Measurements from ENCODE around the gene DEPP1.

Gene DEPP1

GRCh38 chr10:44988957-44989585 lies 10.5 kb upstream of the DEPP1 start:
- no peak for TF ChIP-seq CTCF (conservative IDR thresholded peaks at IDR 0.05; ENCODE audit: low read depth, low read length)
- no peak overlapping the region for H3K9ac ChIP-seq
- no peak overlapping the region for H3K27ac ChIP-seq
- peaks cover 6% of the 10 kb centered on the region; the same call in 1 of the 2 replicates for H3K36me3 ChIP-seq (ENCODE audit: insufficient read depth)
- no peak overlapping the region for H3K4me2 ChIP-seq
- H3K79me2 ChIP-seq (ENCODE audit: insufficient read depth, low read depth): no peaks in the 10 kb centered on the region
- peaks cover 56% of the 10 kb centered on the region for H3K4me1 ChIP-seq (ENCODE audit: low read depth, poor library complexity, severe bottlenecking)
- no peak overlapping the region for H3K4me3 ChIP-seq (IDR thresholded peaks at IDR 0.05; ENCODE audit: insufficient read depth, low read depth, low read length)
- no peaks in the 10 kb centered on the region for H4K20me1 ChIP-seq (ENCODE audit: insufficient read depth)
- H3K27me3 ChIP-seq (ENCODE audit: insufficient read depth, low read depth): no peaks in the 10 kb centered on the region
- no peak overlapping the region for H2AFZ ChIP-seq (ENCODE audit: low read depth)

- Histone ChIP-seq H3K36me3 (ENCODE audit: insufficient read depth) (peaks cover 6% of the 10 kb centered on the region; the same call in 1 of the 2 replicates), H2AFZ (ENCODE audit: low read depth) (no peak overlapping the region), H4K20me1 (ENCODE audit: insufficient read depth) (no peaks in the 10 kb centered on the region), H3K27ac (no peak overlapping the region), H3K4me1 (ENCODE audit: low read depth, poor library complexity, severe bottlenecking) (peaks cover 32% of the 10 kb centered on the region), H3K4me3 (IDR thresholded peaks at IDR 0.05; ENCODE audit: insufficient read depth, low read depth, low read length) (no peak overlapping the region), H3K27me3 (ENCODE audit: insufficient read depth, low read depth) (no peaks in the 10 kb centered on the region), H3K79me2 (ENCODE audit: insufficient read depth, low read depth) (no peaks in the 10 kb centered on the region), H3K9ac (no peak overlapping the region), H3K4me2 (no peak overlapping the region)
- TF ChIP-seq CTCF (conservative IDR thresholded peaks at IDR 0.05; ENCODE audit: low read depth, low read length): no peak
These were observed 8.1 kb upstream of the DEPP1 start for GRCh38 chr10:44986670-44987069.

- Histone ChIP-seq H3K27ac (no peak overlapping the region), H3K36me3 (ENCODE audit: insufficient read depth) (peaks cover 6% of the 10 kb centered on the region; the same call in 1 of the 2 replicates), H3K4me2 (no peak overlapping the region), H3K9ac (no peak overlapping the region), H3K79me2 (ENCODE audit: insufficient read depth, low read depth) (no peaks in the 10 kb centered on the region), H4K20me1 (ENCODE audit: insufficient read depth) (no peaks in the 10 kb centered on the region), H3K4me1 (ENCODE audit: low read depth, poor library complexity, severe bottlenecking) (peaks cover 31% of the 10 kb centered on the region), H3K4me3 (IDR thresholded peaks at IDR 0.05; ENCODE audit: insufficient read depth, low read depth, low read length) (no peak overlapping the region), H3K27me3 (ENCODE audit: insufficient read depth, low read depth) (no peaks in the 10 kb centered on the region), H2AFZ (ENCODE audit: low read depth) (no peak overlapping the region)
- TF ChIP-seq CTCF (conservative IDR thresholded peaks at IDR 0.05; ENCODE audit: low read depth, low read length): no peak
These were observed 7.6 kb upstream of the DEPP1 start for GRCh38 chr10:44986179-44986578.

- Histone ChIP-seq H3K4me1 (ENCODE audit: low read depth, poor library complexity, severe bottlenecking) (peaks cover 31% of the 10 kb centered on the region), H2AFZ (ENCODE audit: low read depth) (no peak overlapping the region), H3K4me3 (IDR thresholded peaks at IDR 0.05; ENCODE audit: insufficient read depth, low read depth, low read length) (no peak overlapping the region), H3K27ac (no peak overlapping the region), H3K9ac (no peak overlapping the region), H3K4me2 (no peak overlapping the region), H4K20me1 (ENCODE audit: insufficient read depth) (no peaks in the 10 kb centered on the region), H3K27me3 (ENCODE audit: insufficient read depth, low read depth) (no peaks in the 10 kb centered on the region), H3K36me3 (ENCODE audit: insufficient read depth) (peaks cover 6% of the 10 kb centered on the region; the same call in 1 of the 2 replicates), H3K79me2 (ENCODE audit: insufficient read depth, low read depth) (peaks cover 8% of the 10 kb centered on the region; the same call in 1 of the 2 replicates)
- TF ChIP-seq CTCF (conservative IDR thresholded peaks at IDR 0.05; ENCODE audit: low read depth, low read length): no peak
These were observed 6.6 kb upstream of the DEPP1 start for GRCh38 chr10:44985175-44985681.

All from KMS-11 (cell line).